Fibroblast of peridontal ligament (primary cell): ENCODE results near the gene TEX11.
"Not testable (repeated sequence)": the region's sequence is repeated elsewhere in the genome, so short reads cannot be mapped to it uniquely, and the experiment has no call there.

ENCODE experiments used
- DNase-seq: peaks from one replicate; pipeline ENCODE4 v3.0.0-alpha.2; 2010; ENCODE audit errors: extremely low read depth

TEX11 gene

GRCh38 chrX:70755850-70756249, 152.7 kb downstream of the TEX11 start:
- no peak for DNase-seq

- no peak for DNase-seq
These were observed 154.2 kb downstream of the TEX11 start for GRCh38 chrX:70754169-70754848.

GRCh38 chrX:70733774-70734173, 174.7 kb downstream of the TEX11 start:
- not testable (repeated sequence) for DNase-seq

GRCh38 chrX:70727961-70728360, 180.6 kb downstream of the TEX11 start:
- not testable (repeated sequence) for DNase-seq

- DNase-seq, result no peak
These were observed 187.8 kb downstream of the TEX11 start for GRCh38 chrX:70720721-70721120.

GRCh38 chrX:70711336-70711735, 197.2 kb downstream of the TEX11 start:
- DNase-seq, result not testable (repeated sequence)

- DNase-seq, result no peak
These were observed 214.0 kb downstream of the TEX11 start for GRCh38 chrX:70694339-70695122.

GRCh38 chrX:70679455-70679854, 229.1 kb downstream of the TEX11 start:
- DNase-seq, result not testable (repeated sequence)

GRCh38 chrX:70675284-70675683, 233.2 kb downstream of the TEX11 start:
- no peak for DNase-seq

GRCh38 chrX:70672326-70672725, 236.2 kb downstream of the TEX11 start:
- DNase-seq, result no peak

GRCh38 chrX:70669120-70669519, 239.4 kb downstream of the TEX11 start:
- no peak for DNase-seq

- peak; percentile 50 for DNase-seq
These were observed 243.8 kb downstream of the TEX11 start for GRCh38 chrX:70664726-70665125.

GRCh38 chrX:70661124-70661523, 247.4 kb downstream of the TEX11 start:
- DNase-seq, result not testable (repeated sequence)

GRCh38 chrX:70657546-70657945, 251.0 kb downstream of the TEX11 start:
- not testable (repeated sequence) for DNase-seq

GRCh38 chrX:70656304-70656703, 252.2 kb downstream of the TEX11 start:
- no peak for DNase-seq

- not testable (repeated sequence) for DNase-seq
These were observed 260.6 kb downstream of the TEX11 start for GRCh38 chrX:70647910-70648309.

GRCh38 chrX:70636218-70636617, 272.3 kb downstream of the TEX11 start:
- no peak for DNase-seq

GRCh38 chrX:70635669-70636068, 272.8 kb downstream of the TEX11 start:
- no peak for DNase-seq

GRCh38 chrX:70635227-70635626, 273.3 kb downstream of the TEX11 start:
- no peak for DNase-seq

- no peak for DNase-seq
These were observed 286.8 kb downstream of the TEX11 start for GRCh38 chrX:70621743-70622142.

- no peak for DNase-seq
These were observed 290.0 kb downstream of the TEX11 start for GRCh38 chrX:70618467-70618866.

GRCh38 chrX:70613295-70613694, 295.2 kb downstream of the TEX11 start:
- peak; percentile 40 for DNase-seq

- no peak for DNase-seq
These were observed 303.2 kb downstream of the TEX11 start for GRCh38 chrX:70605352-70605751.
